ENCODE measurements around the gene NLRX1. TPM values are rescaled to one million over a fixed set of nuclear protein-coding genes. Genes with fewer than 3 reads are reported as not detected.

NLRX1 gene, protein sequence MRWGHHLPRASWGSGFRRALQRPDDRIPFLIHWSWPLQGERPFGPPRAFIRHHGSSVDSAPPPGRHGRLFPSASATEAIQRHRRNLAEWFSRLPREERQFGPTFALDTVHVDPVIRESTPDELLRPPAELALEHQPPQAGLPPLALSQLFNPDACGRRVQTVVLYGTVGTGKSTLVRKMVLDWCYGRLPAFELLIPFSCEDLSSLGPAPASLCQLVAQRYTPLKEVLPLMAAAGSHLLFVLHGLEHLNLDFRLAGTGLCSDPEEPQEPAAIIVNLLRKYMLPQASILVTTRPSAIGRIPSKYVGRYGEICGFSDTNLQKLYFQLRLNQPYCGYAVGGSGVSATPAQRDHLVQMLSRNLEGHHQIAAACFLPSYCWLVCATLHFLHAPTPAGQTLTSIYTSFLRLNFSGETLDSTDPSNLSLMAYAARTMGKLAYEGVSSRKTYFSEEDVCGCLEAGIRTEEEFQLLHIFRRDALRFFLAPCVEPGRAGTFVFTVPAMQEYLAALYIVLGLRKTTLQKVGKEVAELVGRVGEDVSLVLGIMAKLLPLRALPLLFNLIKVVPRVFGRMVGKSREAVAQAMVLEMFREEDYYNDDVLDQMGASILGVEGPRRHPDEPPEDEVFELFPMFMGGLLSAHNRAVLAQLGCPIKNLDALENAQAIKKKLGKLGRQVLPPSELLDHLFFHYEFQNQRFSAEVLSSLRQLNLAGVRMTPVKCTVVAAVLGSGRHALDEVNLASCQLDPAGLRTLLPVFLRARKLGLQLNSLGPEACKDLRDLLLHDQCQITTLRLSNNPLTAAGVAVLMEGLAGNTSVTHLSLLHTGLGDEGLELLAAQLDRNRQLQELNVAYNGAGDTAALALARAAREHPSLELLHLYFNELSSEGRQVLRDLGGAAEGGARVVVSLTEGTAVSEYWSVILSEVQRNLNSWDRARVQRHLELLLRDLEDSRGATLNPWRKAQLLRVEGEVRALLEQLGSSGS
- polyA plus RNA-seq (2013, experiment 1 of 2) = 4.8 TPM
- 4.5 TPM for polyA plus RNA-seq (2013, experiment 2 of 2)

- Histone ChIP-seq H4K8ac (ENCODE audit: low read depth, low read length) (no peak within 1 kb of the TSS), H2BK5ac (ENCODE audit: low read length) (peak within 1 kb of the TSS; percentile 78), H4K5ac (ENCODE audit: low read length) (no peak within 1 kb of the TSS), H2BK120ac (ENCODE audit: low read depth, low read length) (no peak within 1 kb of the TSS), H3K4me2 (ENCODE audit: low read length) (peak within 1 kb of the TSS; percentile 85), H3K4me1 (ENCODE audit: control insufficient read depth, low read depth, low read length) (no peaks in the 10 kb centered on the region), H3K56ac (ENCODE audit: low read length) (peak within 1 kb of the TSS; percentile 97), H3K23ac (ENCODE audit: low read length) (peak within 1 kb of the TSS; percentile 99), H3K4ac (ENCODE audit: low read depth, low read length) (peak within 1 kb of the TSS; percentile 61), H3K79me1 (ENCODE audit: low read length) (no peaks in the 10 kb centered on the region), H3K27ac (ENCODE audit: low read depth, low read length) (peak within 1 kb of the TSS; percentile 89), H3K18ac (ENCODE audit: low read length) (peak within 1 kb of the TSS; percentile 70), H3K27me3 (ENCODE audit: insufficient read depth, low read length, poor library complexity) (no peaks in the 10 kb centered on the region), H3K4me3 (ENCODE audit: low read length) (peak within 1 kb of the TSS; percentile 81), H2AK5ac (ENCODE audit: low read length) (no peak within 1 kb of the TSS), H2BK15ac (replicated peaks; ENCODE audit: low read depth) (no peak within 1 kb of the TSS), H3K9ac (ENCODE audit: low read length) (peak within 1 kb of the TSS; percentile 95), H3K36me3 (ENCODE audit: control insufficient read depth, insufficient read depth, low read length) (no peaks in the 10 kb centered on the region), H3K79me2 (ENCODE audit: control insufficient read depth, insufficient read depth, low read length) (no peaks in the 10 kb centered on the region)
- peak; percentile 93 for DNase-seq
- no CpG with 5 or more reads among the region's 63 CpGs for WGBS (ENCODE audit: extremely low coverage, insufficient coverage, low lambda C conversion rate)
Measured at GRCh38 chr11:119168471-119169281, at the start of gene NLRX1. NLRX1 (plus strand) TSS chr11:119168725; CDS start chr11:119171404, 2,679 bp downstream.

- no peaks in the 10 kb centered on the region for H3K36me3 ChIP-seq (ENCODE audit: control insufficient read depth, insufficient read depth, low read length)
- H2BK5ac ChIP-seq (ENCODE audit: low read length) = no peak overlapping the region
- H3K18ac ChIP-seq (ENCODE audit: low read length) = no peak overlapping the region
- H3K79me2 ChIP-seq (ENCODE audit: control insufficient read depth, insufficient read depth, low read length) = peaks cover 14% of the 10 kb centered on the region
- no peak overlapping the region for H3K9ac ChIP-seq (ENCODE audit: low read length)
- no peak overlapping the region for H3K4me2 ChIP-seq (ENCODE audit: low read length)
- H2AK5ac ChIP-seq (ENCODE audit: low read length) = no peak overlapping the region
- peaks cover 7% of the 10 kb centered on the region for H3K4me1 ChIP-seq (ENCODE audit: control insufficient read depth, low read depth, low read length)
- no peak overlapping the region for H4K8ac ChIP-seq (ENCODE audit: low read depth, low read length)
- H2BK120ac ChIP-seq (ENCODE audit: low read depth, low read length) = no peak overlapping the region
- no peak overlapping the region for H3K4me3 ChIP-seq (ENCODE audit: low read length)
- no peak overlapping the region for H3K56ac ChIP-seq (ENCODE audit: low read length)
- no peak for DNase-seq
- H3K4ac ChIP-seq (ENCODE audit: low read depth, low read length) = no peak overlapping the region
- no peak overlapping the region for H3K23ac ChIP-seq (ENCODE audit: low read length)
- no peak overlapping the region for H2BK15ac ChIP-seq (replicated peaks; ENCODE audit: low read depth)
- H3K27me3 ChIP-seq (ENCODE audit: insufficient read depth, low read length, poor library complexity) = no peaks in the 10 kb centered on the region
- no CpG with 5 or more reads among the region's 1 CpG for WGBS (ENCODE audit: extremely low coverage, insufficient coverage, low lambda C conversion rate)
- no peak overlapping the region for H3K27ac ChIP-seq (ENCODE audit: low read depth, low read length)
- no peak overlapping the region for H4K5ac ChIP-seq (ENCODE audit: low read length)
- peaks cover 12% of the 10 kb centered on the region for H3K79me1 ChIP-seq (ENCODE audit: low read length)
Measured at GRCh38 chr11:119118946-119119345, 49.6 kb upstream of the NLRX1 start.

DNA sequence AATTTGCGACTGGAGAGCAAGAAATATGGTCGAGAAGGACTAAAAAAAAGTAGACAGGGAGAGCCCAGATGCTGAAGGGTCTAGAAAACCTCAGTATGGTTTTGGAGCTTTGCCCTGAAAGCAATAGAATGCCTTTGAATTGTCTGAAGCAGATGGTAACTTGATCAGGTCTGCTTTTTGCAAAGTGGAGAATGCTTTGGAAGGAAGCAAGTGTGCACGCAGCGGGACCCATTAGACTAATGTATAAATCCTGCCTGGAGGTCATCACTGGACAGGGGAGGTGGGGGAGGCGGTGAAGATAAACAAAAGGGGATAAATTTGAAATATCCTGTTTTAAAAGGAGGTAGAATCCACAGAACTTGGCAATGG, 47.9 kb upstream of the NLRX1 start:
- peak overlapping the region; percentile 9 for H2AK5ac ChIP-seq (ENCODE audit: low read length)
- no peak overlapping the region for H2BK15ac ChIP-seq (replicated peaks; ENCODE audit: low read depth)
- peak overlapping the region; percentile 29 for H3K4me2 ChIP-seq (ENCODE audit: low read length)
- peak overlapping the region; percentile 88 for H3K56ac ChIP-seq (ENCODE audit: low read length)
- peaks cover 3% of the 10 kb centered on the region for H3K36me3 ChIP-seq (ENCODE audit: control insufficient read depth, insufficient read depth, low read length)
- no peak overlapping the region for H3K4me3 ChIP-seq (ENCODE audit: low read length)
- H2BK120ac ChIP-seq (ENCODE audit: low read depth, low read length) = no peak overlapping the region
- no CpG with 5 or more reads among the region's 5 CpGs for WGBS (ENCODE audit: extremely low coverage, insufficient coverage, low lambda C conversion rate)
- peak overlapping the region; percentile 60 for H3K9ac ChIP-seq (ENCODE audit: low read length)
- no peak overlapping the region for H3K23ac ChIP-seq (ENCODE audit: low read length)
- DNase-seq = no peak
- no peak overlapping the region for H3K27ac ChIP-seq (ENCODE audit: low read depth, low read length)
- no peaks in the 10 kb centered on the region for H3K27me3 ChIP-seq (ENCODE audit: insufficient read depth, low read length, poor library complexity)
- H4K8ac ChIP-seq (ENCODE audit: low read depth, low read length) = no peak overlapping the region
- H3K4ac ChIP-seq (ENCODE audit: low read depth, low read length) = no peak overlapping the region
- H2BK5ac ChIP-seq (ENCODE audit: low read length) = no peak overlapping the region
- peak overlapping the region; percentile 47 for H4K5ac ChIP-seq (ENCODE audit: low read length)
- peaks cover 7% of the 10 kb centered on the region for H3K4me1 ChIP-seq (ENCODE audit: control insufficient read depth, low read depth, low read length)
- peaks cover 14% of the 10 kb centered on the region for H3K79me1 ChIP-seq (ENCODE audit: low read length)
- H3K79me2 ChIP-seq (ENCODE audit: control insufficient read depth, insufficient read depth, low read length) = peaks cover 14% of the 10 kb centered on the region
- peak overlapping the region; percentile 4 for H3K18ac ChIP-seq (ENCODE audit: low read length)

DNA sequence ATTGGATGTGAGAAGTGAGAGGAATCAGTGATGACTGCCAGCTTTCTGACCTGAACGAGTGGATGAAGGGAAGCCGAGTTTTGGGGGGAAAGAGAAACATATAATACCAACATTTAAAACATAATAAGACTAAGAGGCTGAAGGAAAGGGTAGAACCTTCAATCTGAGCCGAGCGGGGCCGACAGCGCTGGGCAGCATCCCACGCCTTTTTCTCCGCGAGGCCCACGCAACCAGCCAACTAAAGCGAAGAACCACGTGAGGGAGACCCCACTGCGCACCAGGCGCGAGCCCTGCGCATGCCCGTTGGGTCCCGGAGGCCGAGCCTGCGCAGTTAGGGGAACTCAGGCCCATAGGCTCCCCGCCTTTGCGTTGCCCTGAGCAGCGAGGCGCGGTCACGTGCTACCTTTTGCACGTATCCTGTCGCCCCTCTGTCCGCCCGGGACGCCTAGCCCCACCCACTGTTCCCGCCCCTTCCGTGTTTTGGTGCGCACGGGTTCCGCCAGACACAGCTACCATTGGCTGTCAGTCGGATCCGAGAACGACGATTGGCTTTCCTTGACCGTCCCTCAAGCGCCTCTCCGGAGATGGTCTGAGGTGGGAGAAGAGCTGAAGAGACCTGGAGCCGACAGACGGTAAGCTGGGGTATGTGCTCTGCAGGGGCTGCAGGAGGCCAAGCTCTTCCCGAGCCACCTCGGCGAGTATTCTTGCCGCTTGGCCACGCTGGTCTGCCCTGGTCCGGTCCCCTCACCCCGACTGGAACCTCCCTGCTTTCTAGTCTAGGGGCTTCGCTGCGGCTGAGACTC, 47.3 kb upstream of the NLRX1 start, which contains the start of gene HINFP:
TSS of gene HINFP (plus strand) at position 573 of the 803 bp plus-strand sequence. CDS start 5,365 bp downstream, outside the sequence.
- Histone ChIP-seq H3K27ac (ENCODE audit: low read depth, low read length) (peak within 1 kb of the TSS; percentile 9), H3K79me2 (ENCODE audit: control insufficient read depth, insufficient read depth, low read length) (peaks cover 14% of the 10 kb centered on the region), H2BK120ac (ENCODE audit: low read depth, low read length) (no peak within 1 kb of the TSS), H4K8ac (ENCODE audit: low read depth, low read length) (no peak within 1 kb of the TSS), H3K56ac (ENCODE audit: low read length) (peak within 1 kb of the TSS; percentile 98), H4K5ac (ENCODE audit: low read length) (peak within 1 kb of the TSS; percentile 47), H2AK5ac (ENCODE audit: low read length) (peak within 1 kb of the TSS; percentile 9), H3K4me1 (ENCODE audit: control insufficient read depth, low read depth, low read length) (peaks cover 7% of the 10 kb centered on the region), H3K23ac (ENCODE audit: low read length) (peak within 1 kb of the TSS; percentile 83), H2BK15ac (replicated peaks; ENCODE audit: low read depth) (no peak within 1 kb of the TSS), H3K4ac (ENCODE audit: low read depth, low read length) (no peak within 1 kb of the TSS), H2BK5ac (ENCODE audit: low read length) (no peak within 1 kb of the TSS), H3K36me3 (ENCODE audit: control insufficient read depth, insufficient read depth, low read length) (peaks cover 3% of the 10 kb centered on the region), H3K9ac (ENCODE audit: low read length) (peak within 1 kb of the TSS; percentile 97), H3K4me3 (ENCODE audit: low read length) (peak within 1 kb of the TSS; percentile 97), H3K27me3 (ENCODE audit: insufficient read depth, low read length, poor library complexity) (no peaks in the 10 kb centered on the region), H3K79me1 (ENCODE audit: low read length) (peaks cover 14% of the 10 kb centered on the region), H3K18ac (ENCODE audit: low read length) (peak within 1 kb of the TSS; percentile 4), H3K4me2 (ENCODE audit: low read length) (peak within 1 kb of the TSS; percentile 80)
- peak; percentile 100 for DNase-seq
- WGBS (ENCODE audit: extremely low coverage, insufficient coverage, low lambda C conversion rate) = no CpG with 5 or more reads among the region's 54 CpGs

DNA sequence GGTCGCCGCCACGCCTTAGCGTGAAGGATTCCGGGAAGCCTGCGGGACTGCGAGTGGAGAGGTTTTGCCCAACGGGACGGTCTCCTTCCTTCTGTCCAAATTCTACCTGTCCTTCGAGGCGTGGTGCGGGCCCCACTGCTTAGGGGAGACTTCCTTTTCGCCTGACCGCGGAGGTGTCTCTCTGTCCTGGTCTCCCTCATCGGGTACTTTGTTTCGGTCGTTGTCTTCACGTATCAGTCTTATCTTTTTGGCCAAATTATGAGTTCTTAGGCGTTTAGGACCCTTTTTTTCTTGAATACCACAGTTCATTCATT, 46.8 kb upstream of the NLRX1 start:
- Histone ChIP-seq H2AK5ac (ENCODE audit: low read length) (no peak overlapping the region), H3K79me1 (ENCODE audit: low read length) (peaks cover 14% of the 10 kb centered on the region), H3K36me3 (ENCODE audit: control insufficient read depth, insufficient read depth, low read length) (peaks cover 3% of the 10 kb centered on the region), H3K79me2 (ENCODE audit: control insufficient read depth, insufficient read depth, low read length) (peaks cover 14% of the 10 kb centered on the region), H3K18ac (ENCODE audit: low read length) (no peak overlapping the region), H3K27me3 (ENCODE audit: insufficient read depth, low read length, poor library complexity) (no peaks in the 10 kb centered on the region), H3K23ac (ENCODE audit: low read length) (peak overlapping the region; percentile 83), H3K4ac (ENCODE audit: low read depth, low read length) (no peak overlapping the region), H3K27ac (ENCODE audit: low read depth, low read length) (peak overlapping the region; percentile 9), H3K9ac (ENCODE audit: low read length) (peak overlapping the region; percentile 97), H2BK120ac (ENCODE audit: low read depth, low read length) (no peak overlapping the region), H3K4me2 (ENCODE audit: low read length) (peak overlapping the region; percentile 80), H2BK15ac (replicated peaks; ENCODE audit: low read depth) (no peak overlapping the region), H2BK5ac (ENCODE audit: low read length) (no peak overlapping the region), H3K4me1 (ENCODE audit: control insufficient read depth, low read depth, low read length) (peaks cover 7% of the 10 kb centered on the region), H3K56ac (ENCODE audit: low read length) (peak overlapping the region; percentile 98), H3K4me3 (ENCODE audit: low read length) (peak overlapping the region; percentile 97), H4K8ac (ENCODE audit: low read depth, low read length) (no peak overlapping the region), H4K5ac (ENCODE audit: low read length) (no peak overlapping the region)
- DNase-seq = no peak
- no CpG with 5 or more reads among the region's 20 CpGs for WGBS (ENCODE audit: extremely low coverage, insufficient coverage, low lambda C conversion rate)
